Lower leg skin (tissue), 3 donors: ENCODE measurements around the gene SLC15A3.

ENCODE experiments used
- POLR2A ChIP-seq, 2 donors: fragments of 450-650 bp; IDR thresholded peaks; one replicate each; pipeline ENCODE4 v1.6.1; 2016 to 2017; ENCODE audit warnings: antibody characterized with exemption in 2 of 2, mild to moderate bottlenecking in 1 of 2, moderate library complexity in 1 of 2
- TF ChIP-seq, protein P1 (sequence below), 3 donors: fragments of 450-650 bp; IDR thresholded peaks; one replicate each; pipeline ENCODE4 v1.5.1; 2016; ENCODE audit warnings: antibody characterized with exemption in 3 of 3, mild to moderate bottlenecking in 3 of 3, moderate library complexity in 2 of 3

DNA sequence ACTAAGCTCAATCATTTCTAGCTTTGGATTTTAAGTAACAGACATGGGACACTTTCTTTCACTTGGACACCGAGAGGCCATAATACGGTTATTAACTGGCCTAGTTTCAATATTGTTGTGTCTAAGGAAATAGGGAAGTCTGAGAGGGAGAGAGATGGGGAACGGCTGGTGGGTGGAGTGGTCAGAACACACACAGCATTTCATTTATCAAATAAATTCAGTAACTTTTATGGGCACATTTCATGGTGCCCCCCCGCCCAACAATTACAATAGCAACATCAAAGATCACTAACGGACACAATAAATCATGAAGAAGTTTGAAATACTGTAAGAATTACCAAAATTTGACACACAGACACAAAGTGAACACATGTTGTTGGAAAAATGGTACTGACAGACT, 56.3 kb downstream of the SLC15A3 start:
- TF ChIP-seq, protein P1, sequence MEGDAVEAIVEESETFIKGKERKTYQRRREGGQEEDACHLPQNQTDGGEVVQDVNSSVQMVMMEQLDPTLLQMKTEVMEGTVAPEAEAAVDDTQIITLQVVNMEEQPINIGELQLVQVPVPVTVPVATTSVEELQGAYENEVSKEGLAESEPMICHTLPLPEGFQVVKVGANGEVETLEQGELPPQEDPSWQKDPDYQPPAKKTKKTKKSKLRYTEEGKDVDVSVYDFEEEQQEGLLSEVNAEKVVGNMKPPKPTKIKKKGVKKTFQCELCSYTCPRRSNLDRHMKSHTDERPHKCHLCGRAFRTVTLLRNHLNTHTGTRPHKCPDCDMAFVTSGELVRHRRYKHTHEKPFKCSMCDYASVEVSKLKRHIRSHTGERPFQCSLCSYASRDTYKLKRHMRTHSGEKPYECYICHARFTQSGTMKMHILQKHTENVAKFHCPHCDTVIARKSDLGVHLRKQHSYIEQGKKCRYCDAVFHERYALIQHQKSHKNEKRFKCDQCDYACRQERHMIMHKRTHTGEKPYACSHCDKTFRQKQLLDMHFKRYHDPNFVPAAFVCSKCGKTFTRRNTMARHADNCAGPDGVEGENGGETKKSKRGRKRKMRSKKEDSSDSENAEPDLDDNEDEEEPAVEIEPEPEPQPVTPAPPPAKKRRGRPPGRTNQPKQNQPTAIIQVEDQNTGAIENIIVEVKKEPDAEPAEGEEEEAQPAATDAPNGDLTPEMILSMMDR (IDR thresholded peaks at IDR 0.05) = no peak
- TF ChIP-seq POLR2A (IDR thresholded peaks at IDR 0.05) = no peak
